ENCODE measurements around the gene SEPTIN5.

DNA sequence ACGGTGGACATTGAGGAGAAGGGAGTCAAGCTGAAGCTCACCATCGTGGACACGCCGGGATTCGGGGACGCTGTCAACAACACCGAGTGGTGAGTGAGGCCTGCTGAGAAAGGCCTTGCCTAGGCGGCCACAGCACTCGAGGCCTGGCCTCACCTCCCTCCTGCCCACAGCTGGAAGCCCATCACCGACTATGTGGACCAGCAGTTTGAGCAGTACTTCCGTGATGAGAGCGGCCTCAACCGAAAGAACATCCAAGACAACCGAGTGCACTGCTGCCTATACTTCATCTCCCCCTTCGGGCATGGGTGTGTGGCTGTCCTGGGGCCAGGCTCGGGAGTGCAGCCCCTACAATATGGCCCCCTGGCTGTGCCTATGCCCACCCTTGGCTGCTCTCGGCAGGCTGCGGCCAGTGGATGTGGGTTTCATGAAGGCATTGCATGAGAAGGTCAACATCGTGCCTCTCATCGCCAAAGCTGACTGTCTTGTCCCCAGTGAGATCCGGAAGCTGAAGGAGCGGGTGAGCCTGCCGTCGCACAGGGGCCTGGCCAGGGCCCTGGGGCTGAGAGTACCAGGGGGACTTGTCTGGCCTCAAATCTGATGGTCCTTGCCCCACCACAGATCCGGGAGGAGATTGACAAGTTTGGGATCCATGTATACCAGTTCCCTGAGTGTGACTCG lies 6.0 kb downstream of the SEPTIN5 start:
- TF ChIP-seq, protein P1, sequence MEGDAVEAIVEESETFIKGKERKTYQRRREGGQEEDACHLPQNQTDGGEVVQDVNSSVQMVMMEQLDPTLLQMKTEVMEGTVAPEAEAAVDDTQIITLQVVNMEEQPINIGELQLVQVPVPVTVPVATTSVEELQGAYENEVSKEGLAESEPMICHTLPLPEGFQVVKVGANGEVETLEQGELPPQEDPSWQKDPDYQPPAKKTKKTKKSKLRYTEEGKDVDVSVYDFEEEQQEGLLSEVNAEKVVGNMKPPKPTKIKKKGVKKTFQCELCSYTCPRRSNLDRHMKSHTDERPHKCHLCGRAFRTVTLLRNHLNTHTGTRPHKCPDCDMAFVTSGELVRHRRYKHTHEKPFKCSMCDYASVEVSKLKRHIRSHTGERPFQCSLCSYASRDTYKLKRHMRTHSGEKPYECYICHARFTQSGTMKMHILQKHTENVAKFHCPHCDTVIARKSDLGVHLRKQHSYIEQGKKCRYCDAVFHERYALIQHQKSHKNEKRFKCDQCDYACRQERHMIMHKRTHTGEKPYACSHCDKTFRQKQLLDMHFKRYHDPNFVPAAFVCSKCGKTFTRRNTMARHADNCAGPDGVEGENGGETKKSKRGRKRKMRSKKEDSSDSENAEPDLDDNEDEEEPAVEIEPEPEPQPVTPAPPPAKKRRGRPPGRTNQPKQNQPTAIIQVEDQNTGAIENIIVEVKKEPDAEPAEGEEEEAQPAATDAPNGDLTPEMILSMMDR (conservative IDR thresholded peaks at IDR 0.05; ENCODE audit: low read length), result no peak
- TF ChIP-seq EZH2phosphoT487 (IDR thresholded peaks at IDR 0.05; ENCODE audit: borderline replicate concordance), result no peak
